ENCODE measurements around the gene ADH1B. TPM values are rescaled to one million over a fixed set of nuclear protein-coding genes. Genes with fewer than 3 reads are reported as not detected.
"Not testable (repeated sequence)": the region's sequence is repeated elsewhere in the genome, so short reads cannot be mapped to it uniquely, and the experiment has no call there.

Gene ADH1B
- total RNA-seq (2014; rRNA removed; shearing (Covaris generic)) (not detected in 2 replicates), polyA plus RNA-seq (2016; fragmentation: Nextera tagmentation; extraction: Ambion mirVana) (not detected in 2 replicates)
- long read RNA-seq, result 0 reads

- H3K4me3 ChIP-seq, result no peak within 1 kb of the TSS
- peak; percentile 86 for ATAC-seq
- H3K4me3 Mint-ChIP-seq, result no peak within 1 kb of the TSS
- no peaks in the 10 kb centered on the region for H4K20me1 ChIP-seq (replicated peaks; ENCODE audit: insufficient read depth)
- no peaks in the 10 kb centered on the region; the same call in 2 of the 3 replicates for H3K9me3 Mint-ChIP-seq
- no peaks in the 10 kb centered on the region for H3K79me2 ChIP-seq (replicated peaks; ENCODE audit: insufficient read depth)
- H3K27ac Mint-ChIP-seq, result peak within 1 kb of the TSS; percentile 4; the same call in 1 of the 2 replicates
- H3K9me2 ChIP-seq (ENCODE audit: insufficient read depth), result peaks cover 11% of the 10 kb centered on the region
- TF ChIP-seq ZNF331 (CRISPR knock-in tag; IDR thresholded peaks at IDR 0.05; ENCODE audit: low read depth), result no peak
- peaks cover 13% of the 10 kb centered on the region; the same call in 1 of the 2 replicates for H3K4me1 ChIP-seq (ENCODE audit: insufficient read depth)
- H3K36me3 Mint-ChIP-seq (ENCODE audit: low read depth), result no peaks in the 10 kb centered on the region
- H3F3A ChIP-seq (replicated peaks; ENCODE audit: low read depth), result no peaks in the 10 kb centered on the region
- no peaks in the 10 kb centered on the region for H3K27me3 ChIP-seq (ENCODE audit: insufficient read depth)
- peak within 1 kb of the TSS; percentile 54; the same call in 1 of the 2 replicates for H2AFZ ChIP-seq
- peaks cover 2% of the 10 kb centered on the region for H3K27me3 Mint-ChIP-seq (ENCODE audit: insufficient read depth, low read depth, poor library complexity)
- no peak within 1 kb of the TSS for H3K27ac ChIP-seq (ENCODE audit: low read depth)
- peak; percentile 35 for DNase-seq (ENCODE audit: low spot score)
- H3K4me2 ChIP-seq, result no peak within 1 kb of the TSS
- H3K4me1 Mint-ChIP-seq, result peaks cover 9% of the 10 kb centered on the region; the same call in 2 of the 3 replicates
- no peaks in the 10 kb centered on the region for H3K36me3 ChIP-seq (ENCODE audit: insufficient read depth)
Measured at GRCh38 chr4:99321241-99322191, at the start of gene ADH1B. Gene ADH1B, minus strand, starts transcription at chr4:99321401. Its CDS starts 70 bp downstream, at chr4:99321331.

DNA sequence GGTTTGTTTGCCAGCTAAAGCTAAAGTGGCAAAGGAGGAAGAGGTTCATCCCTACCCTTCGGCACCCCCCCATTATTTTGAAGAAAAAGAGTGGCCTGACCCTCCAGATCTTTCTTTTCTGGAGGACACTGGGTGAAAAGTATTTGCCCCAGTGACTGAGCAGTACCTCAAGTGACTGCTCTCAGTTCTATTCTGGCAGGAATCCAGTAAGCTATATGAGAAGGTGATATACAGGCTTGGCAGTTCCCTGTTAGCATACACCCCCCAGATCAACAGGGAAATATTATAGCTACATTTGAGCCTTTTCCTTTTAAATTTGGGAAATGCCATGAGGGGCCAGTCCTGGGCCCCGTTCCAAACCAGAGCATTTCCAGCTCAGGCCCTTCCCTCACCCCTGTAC is 46.6 kb upstream of the ADH1B start:
- H3K36me3 Mint-ChIP-seq (ENCODE audit: low read depth); H3K36me3 ChIP-seq (ENCODE audit: insufficient read depth); H3K27ac Mint-ChIP-seq: not testable (repeated sequence)

GRCh38 chr4:99366491-99366890 is 45.3 kb upstream of the ADH1B start:
- H3K9me2 ChIP-seq (ENCODE audit: insufficient read depth), result peaks cover 7% of the 10 kb centered on the region; the same call in 1 of the 2 replicates
- no peaks in the 10 kb centered on the region for H3K27me3 ChIP-seq (ENCODE audit: insufficient read depth)
- ATAC-seq (no peak), DNase-seq (ENCODE audit: low spot score) (no peak)
- no peaks in the 10 kb centered on the region for H3K4me1 ChIP-seq (ENCODE audit: insufficient read depth)
- H3K4me3 ChIP-seq, result no peak overlapping the region
- no peaks in the 10 kb centered on the region for H3K79me2 ChIP-seq (replicated peaks; ENCODE audit: insufficient read depth)
- no peaks in the 10 kb centered on the region for H3F3A ChIP-seq (replicated peaks; ENCODE audit: low read depth)
- no peak overlapping the region for H3K4me3 Mint-ChIP-seq
- no peak overlapping the region for H3K27ac Mint-ChIP-seq
- no peak overlapping the region for H3K4me2 ChIP-seq
- H3K27ac ChIP-seq (ENCODE audit: low read depth), result no peak overlapping the region
- peaks cover 4% of the 10 kb centered on the region; the same call in 2 of the 3 replicates for H3K4me1 Mint-ChIP-seq
- H4K20me1 ChIP-seq (replicated peaks; ENCODE audit: insufficient read depth), result no peaks in the 10 kb centered on the region
- H3K9me3 Mint-ChIP-seq, result peaks cover 10% of the 10 kb centered on the region
- H3K36me3 ChIP-seq (ENCODE audit: insufficient read depth), result no peaks in the 10 kb centered on the region
- H3K27me3 Mint-ChIP-seq (ENCODE audit: insufficient read depth, low read depth, poor library complexity), result no peaks in the 10 kb centered on the region
- H3K36me3 Mint-ChIP-seq (ENCODE audit: low read depth), result no peaks in the 10 kb centered on the region; the same call in 2 of the 3 replicates
- no peak overlapping the region for H2AFZ ChIP-seq
- TF ChIP-seq, protein P1, sequence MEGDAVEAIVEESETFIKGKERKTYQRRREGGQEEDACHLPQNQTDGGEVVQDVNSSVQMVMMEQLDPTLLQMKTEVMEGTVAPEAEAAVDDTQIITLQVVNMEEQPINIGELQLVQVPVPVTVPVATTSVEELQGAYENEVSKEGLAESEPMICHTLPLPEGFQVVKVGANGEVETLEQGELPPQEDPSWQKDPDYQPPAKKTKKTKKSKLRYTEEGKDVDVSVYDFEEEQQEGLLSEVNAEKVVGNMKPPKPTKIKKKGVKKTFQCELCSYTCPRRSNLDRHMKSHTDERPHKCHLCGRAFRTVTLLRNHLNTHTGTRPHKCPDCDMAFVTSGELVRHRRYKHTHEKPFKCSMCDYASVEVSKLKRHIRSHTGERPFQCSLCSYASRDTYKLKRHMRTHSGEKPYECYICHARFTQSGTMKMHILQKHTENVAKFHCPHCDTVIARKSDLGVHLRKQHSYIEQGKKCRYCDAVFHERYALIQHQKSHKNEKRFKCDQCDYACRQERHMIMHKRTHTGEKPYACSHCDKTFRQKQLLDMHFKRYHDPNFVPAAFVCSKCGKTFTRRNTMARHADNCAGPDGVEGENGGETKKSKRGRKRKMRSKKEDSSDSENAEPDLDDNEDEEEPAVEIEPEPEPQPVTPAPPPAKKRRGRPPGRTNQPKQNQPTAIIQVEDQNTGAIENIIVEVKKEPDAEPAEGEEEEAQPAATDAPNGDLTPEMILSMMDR (conservative IDR thresholded peaks at IDR 0.05; ENCODE audit: low read depth in 2 of 2), result no peak
- TF ChIP-seq CREB1 (CRISPR knock-in tag; IDR thresholded peaks at IDR 0.05; ENCODE audit: low read depth), result no peak
- no peak for TF ChIP-seq STAT1 (IDR thresholded peaks at IDR 0.05; ENCODE audit: unreplicated experiment)
- no peak for TF ChIP-seq POLR2AphosphoS5 (IDR thresholded peaks at IDR 0.05; ENCODE audit: low read depth)
- no peak for TF ChIP-seq JUNB (IDR thresholded peaks at IDR 0.05; ENCODE audit: unreplicated experiment)
- no peak for TF ChIP-seq ZNF462 (CRISPR knock-in tag; IDR thresholded peaks at IDR 0.05)

More for the DNA sequence above, 46.6 kb upstream of the ADH1B start:
- not testable (repeated sequence) for H3K27me3 Mint-ChIP-seq (ENCODE audit: insufficient read depth, low read depth, poor library complexity); H3F3A ChIP-seq (replicated peaks; ENCODE audit: low read depth); H4K20me1 ChIP-seq (replicated peaks; ENCODE audit: insufficient read depth); H3K4me3 Mint-ChIP-seq; H3K4me3 ChIP-seq; ATAC-seq; H3K79me2 ChIP-seq (replicated peaks; ENCODE audit: insufficient read depth); DNase-seq (ENCODE audit: low spot score); H3K27ac ChIP-seq (ENCODE audit: low read depth); H3K4me1 ChIP-seq (ENCODE audit: insufficient read depth); H3K4me2 ChIP-seq; H3K9me2 ChIP-seq (ENCODE audit: insufficient read depth); H3K4me1 Mint-ChIP-seq; H3K27me3 ChIP-seq (ENCODE audit: insufficient read depth); H2AFZ ChIP-seq
- peaks cover 21% of the 10 kb centered on the region for H3K9me3 Mint-ChIP-seq

All from GM23338 (cell line).